SU-DHL-6 (cell line): ENCODE data around the gene EIF2AK2.

ENCODE experiments used
- H2AFZ ChIP-seq: fragments of 200-600 bp; sonication (generic); 2 replicates; pipeline ENCODE4 v1.6.1; 2014; ENCODE audit warnings: low read depth, mild to moderate bottlenecking, moderate library complexity, mixed read lengths, antibody characterized with exemption, low read length; ENCODE audit not compliant: severe bottlenecking
- H3F3A ChIP-seq: fragments of 200-600 bp; shearing (Covaris generic); 2 replicates; pipeline ENCODE4 v1.6.0; 2016; ENCODE audit warnings: antibody characterized with exemption, mild to moderate bottlenecking; ENCODE audit not compliant: insufficient read depth
- H3K27ac ChIP-seq: fragments of 200-600 bp; sonication (generic); 2 replicates; pipeline ENCODE4 v1.5.1; 2016; ENCODE audit warnings: low read depth, mild to moderate bottlenecking, low read length, moderate library complexity, mixed read lengths
- H3K27me3 ChIP-seq: fragments of 200-600 bp; sonication (generic), shearing (Covaris generic); 2 replicates; pipeline ENCODE4 v1.6.0; 2014; ENCODE audit warnings: mild to moderate bottlenecking, low read length
- H3K36me3 ChIP-seq: fragments of 200-600 bp; sonication (generic); 2 replicates; pipeline ENCODE4 v1.6.1; 2014; ENCODE audit warnings: mild to moderate bottlenecking, low read length, mixed read lengths
- H3K4me2 ChIP-seq: fragments of 300-600, 200-600 bp; shearing (Covaris generic), sonication (generic); 2 replicates; pipeline ENCODE4 v1.6.0; 2014; ENCODE audit warnings: low read length, low read depth, mild to moderate bottlenecking; ENCODE audit not compliant: poor library complexity, severe bottlenecking
- H3K4me3 ChIP-seq: fragments of 200-600 bp; sonication (generic); 2 replicates; pipeline ENCODE4 v1.5.1; 2014; ENCODE audit warnings: antibody characterized with exemption, low read length, mild to moderate bottlenecking, mixed read lengths; ENCODE audit not compliant: insufficient read depth, poor library complexity, severe bottlenecking
- H3K79me2 ChIP-seq: fragments of 200-600 bp; sonication (generic); 2 replicates; pipeline ENCODE4 v1.6.1; 2014; ENCODE audit warnings: mild to moderate bottlenecking, low read length, moderate library complexity; ENCODE audit not compliant: insufficient read depth
- H3K9ac ChIP-seq: fragments of 200-600 bp; sonication (generic); 2 replicates; pipeline ENCODE4 v1.7.0; 2014; ENCODE audit warnings: mild to moderate bottlenecking, low read length
- H3K9me2 ChIP-seq: fragments of 200-600 bp; sonication (generic); replicated peaks from 2 replicates; pipeline ENCODE4 v1.6.1; 2014; ENCODE audit warnings: low read length; ENCODE audit not compliant: insufficient read depth
- H3K9me3 ChIP-seq: fragments of 200-600 bp; sonication (generic); 2 replicates; pipeline ENCODE4 v1.6.1; 2014; ENCODE audit warnings: low read length, mixed read lengths; ENCODE audit not compliant: insufficient read depth
- H4K20me1 ChIP-seq: fragments of 200-600 bp; sonication (generic); 2 replicates; pipeline ENCODE4 v1.6.1; 2014; ENCODE audit warnings: low read depth, mild to moderate bottlenecking, antibody characterized with exemption, low read length, moderate library complexity, mixed read lengths
- EZH2phosphoT487 ChIP-seq: fragments of 200-600 bp; sonication (generic), shearing (Covaris generic); conservative IDR thresholded peaks from 2 replicates; pipeline ENCODE4 v1.6.1; 2018; ENCODE audit warnings: mild to moderate bottlenecking, antibody characterized with exemption, low read length, moderate library complexity, mixed read lengths
- TF ChIP-seq, protein P1 (sequence below): fragments of 200-600 bp; sonication (generic); IDR thresholded peaks from one replicate; pipeline ENCODE4 v1.5.1; 2017; ENCODE audit warnings: antibody characterized with exemption, mild to moderate bottlenecking, low read length, moderate library complexity; ENCODE audit not compliant: insufficient read depth, poor library complexity, severe bottlenecking

EIF2AK2 gene

DNA sequence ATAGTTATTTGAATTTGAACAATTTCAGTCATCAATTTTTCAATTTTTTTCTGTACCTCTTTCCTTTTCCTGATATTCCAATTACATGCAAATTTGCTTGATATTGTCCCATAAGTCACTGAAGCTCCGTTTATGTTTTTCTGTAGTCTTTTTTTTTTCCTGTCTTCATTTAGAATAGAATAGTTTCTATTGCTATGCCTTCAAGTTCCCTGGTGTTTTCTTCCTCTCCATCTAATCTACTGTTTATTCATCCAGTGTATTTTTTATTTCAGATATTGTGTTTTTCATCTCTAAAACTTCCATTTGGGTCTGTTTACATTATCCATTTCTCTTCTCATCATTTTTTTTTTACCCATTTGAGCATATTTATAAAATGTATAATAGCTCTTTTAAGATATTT is 8.0 kb upstream of the EIF2AK2 start:
- no peaks in the 10 kb centered on the region for H4K20me1 ChIP-seq
- H3F3A ChIP-seq, result no peaks in the 10 kb centered on the region
- no peaks in the 10 kb centered on the region for H3K9me2 ChIP-seq
- H3K27ac ChIP-seq, result no peak overlapping the region
- no peak overlapping the region for H2AFZ ChIP-seq
- no peaks in the 10 kb centered on the region for H3K79me2 ChIP-seq
- no peak overlapping the region for H3K4me3 ChIP-seq
- peaks cover 3% of the 10 kb centered on the region; the same call in 1 of the 2 replicates for H3K36me3 ChIP-seq
- H3K9me3 ChIP-seq, result peaks cover 14% of the 10 kb centered on the region; the same call in 1 of the 2 replicates
- H3K27me3 ChIP-seq, result no peaks in the 10 kb centered on the region
- H3K9ac ChIP-seq, result no peak overlapping the region
- H3K4me2 ChIP-seq, result no peak overlapping the region
- TF ChIP-seq EZH2phosphoT487, result no peak
- TF ChIP-seq, protein P1, sequence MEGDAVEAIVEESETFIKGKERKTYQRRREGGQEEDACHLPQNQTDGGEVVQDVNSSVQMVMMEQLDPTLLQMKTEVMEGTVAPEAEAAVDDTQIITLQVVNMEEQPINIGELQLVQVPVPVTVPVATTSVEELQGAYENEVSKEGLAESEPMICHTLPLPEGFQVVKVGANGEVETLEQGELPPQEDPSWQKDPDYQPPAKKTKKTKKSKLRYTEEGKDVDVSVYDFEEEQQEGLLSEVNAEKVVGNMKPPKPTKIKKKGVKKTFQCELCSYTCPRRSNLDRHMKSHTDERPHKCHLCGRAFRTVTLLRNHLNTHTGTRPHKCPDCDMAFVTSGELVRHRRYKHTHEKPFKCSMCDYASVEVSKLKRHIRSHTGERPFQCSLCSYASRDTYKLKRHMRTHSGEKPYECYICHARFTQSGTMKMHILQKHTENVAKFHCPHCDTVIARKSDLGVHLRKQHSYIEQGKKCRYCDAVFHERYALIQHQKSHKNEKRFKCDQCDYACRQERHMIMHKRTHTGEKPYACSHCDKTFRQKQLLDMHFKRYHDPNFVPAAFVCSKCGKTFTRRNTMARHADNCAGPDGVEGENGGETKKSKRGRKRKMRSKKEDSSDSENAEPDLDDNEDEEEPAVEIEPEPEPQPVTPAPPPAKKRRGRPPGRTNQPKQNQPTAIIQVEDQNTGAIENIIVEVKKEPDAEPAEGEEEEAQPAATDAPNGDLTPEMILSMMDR, result no peak

DNA sequence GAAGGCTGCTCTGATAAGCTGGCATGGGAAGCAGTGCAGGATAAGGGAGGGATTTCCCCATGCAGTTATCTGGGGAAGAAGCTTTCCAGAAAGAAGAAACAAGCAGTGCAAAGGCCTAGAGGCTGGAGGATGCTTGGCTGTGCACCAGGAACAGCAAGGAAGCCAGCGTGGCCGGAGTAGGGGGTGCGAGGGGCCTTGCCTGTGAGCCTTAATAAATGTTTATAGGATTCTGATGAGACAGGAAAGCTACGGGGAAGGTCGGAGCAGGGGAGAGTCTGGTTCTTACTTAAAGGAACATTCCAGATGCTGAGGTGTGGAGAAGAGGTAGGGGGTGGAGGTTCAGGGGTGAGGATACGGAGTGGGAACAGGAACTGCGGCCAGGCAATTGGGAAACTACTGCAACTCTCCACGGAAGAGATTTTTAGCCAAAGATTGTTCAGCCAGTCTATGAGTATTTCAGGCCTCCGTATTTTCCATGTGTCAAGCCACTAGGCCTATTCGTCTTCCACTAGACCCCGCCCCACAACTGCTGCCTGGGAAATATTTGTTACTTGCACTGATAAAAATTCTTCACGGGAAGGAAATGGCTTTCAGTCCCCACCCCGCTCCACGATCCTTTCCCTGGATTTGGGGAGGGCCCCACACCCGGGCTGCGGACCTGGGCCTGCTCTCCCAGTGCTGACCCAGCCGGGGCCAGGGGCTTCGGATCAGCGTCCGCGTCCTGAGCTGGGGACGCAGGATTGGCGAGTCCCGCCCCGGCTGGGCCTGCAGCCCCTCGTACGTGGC is 516 bp downstream of the EIF2AK2 start:
- Histone ChIP-seq H3K9me3 (no peaks in the 10 kb centered on the region), H3K4me2 (peak overlapping the region; percentile 75), H3K36me3 (no peaks in the 10 kb centered on the region), H3K27ac (0 out of 2 replicates have a peak overlapping the region, but pooled peaks have one; percentile 17), H3K9me2 (no peaks in the 10 kb centered on the region), H2AFZ (peak overlapping the region; percentile 98), H3K79me2 (no peaks in the 10 kb centered on the region), H3K4me3 (peak overlapping the region; percentile 59), H3K27me3 (no peaks in the 10 kb centered on the region), H3K9ac (peak overlapping the region; percentile 71), H4K20me1 (no peaks in the 10 kb centered on the region), H3F3A (peaks cover 13% of the 10 kb centered on the region)
- no peak for TF ChIP-seq EZH2phosphoT487
- TF ChIP-seq, protein P1, result no peak

DNA sequence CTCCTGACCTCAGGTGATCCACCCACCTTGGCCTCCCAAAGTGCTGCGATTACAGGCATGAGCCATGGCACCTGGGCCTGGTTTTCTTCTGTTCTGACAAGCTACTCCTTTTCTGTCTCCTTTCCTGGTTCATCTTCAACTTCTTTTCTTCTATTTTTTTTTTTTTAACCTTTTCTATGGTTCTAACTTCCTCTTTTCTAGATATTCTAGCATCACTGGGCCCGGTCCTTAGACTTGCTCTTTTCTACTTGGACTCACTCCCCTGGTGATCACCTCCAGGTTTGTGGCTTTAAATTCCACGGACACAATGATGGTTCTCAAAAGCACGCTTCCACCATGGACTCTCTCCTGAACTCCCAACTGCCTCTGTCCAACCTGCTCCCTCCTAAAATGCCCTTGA is 2.0 kb downstream of the EIF2AK2 start:
- H3K79me2 ChIP-seq, result no peaks in the 10 kb centered on the region
- TF ChIP-seq, protein P1, result no peak
- no peak for TF ChIP-seq EZH2phosphoT487
- H3K9me3 ChIP-seq, result no peaks in the 10 kb centered on the region
- H3K9me2 ChIP-seq, result no peaks in the 10 kb centered on the region
- no peak overlapping the region for H3K27ac ChIP-seq
- no peak overlapping the region for H3K4me3 ChIP-seq
- no peaks in the 10 kb centered on the region for H3K36me3 ChIP-seq
- H2AFZ ChIP-seq, result no peak overlapping the region
- H4K20me1 ChIP-seq, result no peaks in the 10 kb centered on the region
- H3K9ac ChIP-seq, result no peak overlapping the region
- H3K27me3 ChIP-seq, result no peaks in the 10 kb centered on the region
- H3F3A ChIP-seq, result peaks cover 13% of the 10 kb centered on the region
- H3K4me2 ChIP-seq, result peak overlapping the region; percentile 75
